GM12878 (cell line): ENCODE data around the gene ADSL. TPM values are rescaled to one million over a fixed set of nuclear protein-coding genes. Genes with fewer than 3 reads are reported as not detected.
A peak's percentile ranks its signal among the peaks of the same experiment; 100 is the strongest.

Experiments used
- ATAC-seq: fragments of 200-7000 bp; cut with Tn5 transposase; 3 replicates; pipeline ENCODE4 v1.9.1; 2020; ENCODE audit warnings: mild to moderate bottlenecking, moderate library complexity
- BruUV-seq: library from RNA; stranded (reverse); fragments of 400-500 nt; replicated peaks from 2 replicates; lab custom pipeline; 2021; lab: Mats Ljungman, UMichigan
- CTCF ChIA-PET: fragments of 300-600 bp; sonication (Branson Sonifier 250); formaldehyde crosslinking; extraction: SDS; loops from one replicate; lab custom pipeline; 2021; ENCODE audit warnings: inconsistent platforms; lab: Yijun Ruan, JAX
- POLR2A ChIA-PET: fragments of 350-600 bp; formaldehyde crosslinking; extraction: SDS; loops from one replicate; lab custom pipeline; 2021; ENCODE audit warnings: inconsistent platforms; lab: Charles Lee
- RAD21 ChIA-PET: fragments of 300-600 bp; sonication (Branson Sonifier 250); formaldehyde crosslinking; loops from one replicate; lab custom pipeline; 2023; ENCODE audit warnings: antibody characterized with exemption; ENCODE audit not compliant: unreplicated experiment; lab: Charles Lee
- SMC1A ChIA-PET: fragments of 300-600 bp; sonication (Branson Sonifier 250); formaldehyde crosslinking; loops from one replicate; lab custom pipeline; 2023; ENCODE audit not compliant: unreplicated experiment, uncharacterized antibody; lab: Charles Lee
- DNase-seq: peaks from one replicate; pipeline ENCODE4 v3.0.0-alpha.2; 2011; ENCODE audit warnings: low read depth, low spot score
- FAIRE-seq: peaks from 3 replicates; lab custom pipeline; 2011; peaks lifted over from hg19 to GRCh38; lab: Jason Lieb, UNC
- H2AFZ ChIP-seq: 2 replicates; pipeline ENCODE4 v1.6.0; 2011; ENCODE audit warnings: low read depth, low read length, control low read depth; ENCODE audit not compliant: control insufficient read depth
- H3K27ac ChIP-seq: 2 replicates; pipeline ENCODE4 v1.5.1; 2011; ENCODE audit warnings: control low read depth; ENCODE audit not compliant: control insufficient read depth, insufficient read depth
- H3K27me3 ChIP-seq, 2 experiments: replicated peaks in 1 of 2; 2 replicates each; pipeline versions ENCODE4 v1.6.0 to v1.6.1; 2011; ENCODE audit warnings: low read length in 1 of 2; ENCODE audit not compliant: control insufficient read depth in 2 of 2, insufficient read depth in 2 of 2
- H3K36me3 ChIP-seq, 2 experiments: 2 replicates each; pipeline ENCODE4 v1.5.1; 2011; ENCODE audit warnings: low read length in 1 of 2; ENCODE audit not compliant: control insufficient read depth in 2 of 2, insufficient read depth in 2 of 2
- H3K4me1 ChIP-seq: 2 replicates; pipeline ENCODE4 v1.6.1; 2011; ENCODE audit warnings: mild to moderate bottlenecking, low read length, moderate library complexity, mixed read lengths; ENCODE audit not compliant: control insufficient read depth, insufficient read depth
- H3K4me2 ChIP-seq: 2 replicates; pipeline ENCODE4 v1.6.0; 2011; ENCODE audit warnings: control low read depth; ENCODE audit not compliant: control insufficient read depth, insufficient read depth
- H3K4me3 ChIP-seq: fragments of 200-600 bp; sonication (generic); 2 replicates; pipeline ENCODE4 v1.5.1; 2016
- H3K79me2 ChIP-seq: 2 replicates; pipeline ENCODE4 v1.6.0; 2011; ENCODE audit warnings: low read length; ENCODE audit not compliant: control insufficient read depth, insufficient read depth
- H3K9ac ChIP-seq: 2 replicates; pipeline ENCODE4 v1.8.0; 2011; ENCODE audit warnings: low read length, control low read depth, mixed read lengths; ENCODE audit not compliant: control insufficient read depth, insufficient read depth
- H3K9me3 ChIP-seq: replicated peaks from 3 replicates; pipeline ENCODE4 v1.5.1; 2011; ENCODE audit warnings: mild to moderate bottlenecking, low read length; ENCODE audit not compliant: control insufficient read depth, insufficient read depth
- H4K20me1 ChIP-seq: 2 replicates; pipeline ENCODE4 v1.6.0; 2011; ENCODE audit not compliant: control insufficient read depth, insufficient read depth
- ASH2L ChIP-seq: fragments of 300-600, 200-600 bp; sonication (generic); IDR thresholded peaks from 2 replicates; pipeline ENCODE4 v1.6.1; 2017; ENCODE audit warnings: low read depth, mild to moderate bottlenecking, borderline replicate concordance
- ATF2 ChIP-seq: IDR thresholded peaks from 2 replicates; pipeline ENCODE4 v1.6.1; 2012; ENCODE audit warnings: low read length, inconsistent platforms
- CHD4 ChIP-seq: fragments of 200-600 bp; sonication (generic); IDR thresholded peaks from 2 replicates; pipeline ENCODE4 v1.6.1; 2016; ENCODE audit warnings: mild to moderate bottlenecking
- CREB1 ChIP-seq: IDR thresholded peaks from 2 replicates; pipeline ENCODE4 v1.6.1; 2012; ENCODE audit warnings: low read depth, mild to moderate bottlenecking, inconsistent platforms
- ELK1 ChIP-seq: IDR thresholded peaks from 2 replicates; pipeline ENCODE4 v1.6.1; 2012; ENCODE audit warnings: low read depth, low read length, improper control_type of control experiment
- FOS ChIP-seq: IDR thresholded peaks from 3 replicates; pipeline ENCODE4 v1.6.1; 2011; ENCODE audit warnings: borderline replicate concordance; ENCODE audit not compliant: insufficient read length; ENCODE audit errors: extremely low read depth
- HDAC6 ChIP-seq: fragments of 200-600 bp; sonication (generic); IDR thresholded peaks from one replicate; pipeline ENCODE4 v1.8.0; 2017; ENCODE audit warnings: antibody characterized with exemption; ENCODE audit not compliant: unreplicated experiment
- HSF1 ChIP-seq: fragments of 150-350 bp; IDR thresholded peaks from 2 replicates; pipeline ENCODE4 v1.6.1; 2014; ENCODE audit warnings: mild to moderate bottlenecking, low read depth, low read length
- IKZF1 ChIP-seq: fragments of 450-650 bp; conservative IDR thresholded peaks from 2 replicates; pipeline ENCODE4 v1.6.1; 2017; ENCODE audit warnings: antibody characterized with exemption, mild to moderate bottlenecking
- IRF3 ChIP-seq: fragments of 450-650 bp; IDR thresholded peaks from 2 replicates; pipeline ENCODE4 v1.6.1; 2014; ENCODE audit warnings: mild to moderate bottlenecking
- MEF2A ChIP-seq: IDR thresholded peaks from 2 replicates; pipeline ENCODE4 v1.6.1; 2011; ENCODE audit warnings: low read depth, mild to moderate bottlenecking, low read length, moderate library complexity; ENCODE audit not compliant: insufficient read depth
- PAX5 ChIP-seq: IDR thresholded peaks from 2 replicates; pipeline ENCODE4 v1.6.1; 2011; ENCODE audit warnings: low read depth, low read length, borderline replicate concordance
- RUNX3 ChIP-seq: IDR thresholded peaks from 2 replicates; pipeline ENCODE4 v1.6.1; 2012; ENCODE audit warnings: low read length, inconsistent platforms
- SREBF2 ChIP-seq: IDR thresholded peaks from 2 replicates; pipeline ENCODE4 v1.6.1; 2012; ENCODE audit warnings: mild to moderate bottlenecking, low read length
- SRF ChIP-seq, 2 experiments: IDR thresholded peaks; 2 replicates each; pipeline ENCODE4 v1.6.1; 2011; ENCODE audit warnings: low read depth in 2 of 2, low read length in 2 of 2, mild to moderate bottlenecking in 1 of 2, moderate library complexity in 1 of 2
- STAT1 ChIP-seq: fragments of 450-650 bp; conservative IDR thresholded peaks from 2 replicates; pipeline ENCODE4 v1.6.1; 2014; ENCODE audit warnings: antibody characterized with exemption, mild to moderate bottlenecking
- WGBS: methylation state at CpG from one replicate; pipeline ENCODE4 v1.1.6; 2016; ENCODE audit warnings: low lambda C conversion rate; ENCODE audit not compliant: insufficient replicate concordance, insufficient coverage; ENCODE audit errors: missing lambda C conversion rate; 5-methylcytosine and 5-hydroxymethylcytosine counted together
- in situ Hi-C: fragments of 300-500 bp; cut with MboI; formaldehyde crosslinking; loops from 9 replicates; pipeline ENCODE4 v1.14.3; 2018; ENCODE audit warnings: mixed read lengths
- intact Hi-C: fragments of 100-400 bp; cut with micrococcal nuclease; formaldehyde crosslinking; loops from one replicate; pipeline ENCODE4 v1.14.2; 2022; ENCODE audit not compliant: unreplicated experiment
- polyA plus RNA-seq, 11 experiments: library from polyadenylated mRNA; depleted of rRNA in 4 of 11; unstranded in 6 of 11; stranded (reverse) in 5 of 11; fragments of >200 nt; fragmentation: Nextera tagmentation in 4 of 11; fragmentation: Illumina TruSeq in 1 of 11; extraction: Ambion mirVana in 4 of 11; extraction: Trizol in 1 of 11; gene quantifications; 1 replicate in 1 of 11; 2 replicates in 10 of 11; pipeline versions ENCODE4 v1.2.1 to v1.2.3, GENCODE V29; 2011 to 2016; ENCODE audit warnings: inconsistent platforms in 2 of 11, missing spikeins in 2 of 11, low read depth in 1 of 11
- total RNA-seq, 4 experiments: library from RNA; depleted of rRNA in 3 of 4; stranded (reverse); fragments of >200 nt in 3 of 4; fragmentation: Illumina TruSeq in 1 of 4; extraction: Trizol in 1 of 4; gene quantifications; 2 replicates each; pipeline versions ENCODE4 v1.2.1 to v1.2.3, GENCODE V29; 2013 to 2021

Gene ADSL
- total and polyA plus RNA-seq, 10 of the 15 experiments (the other 5 are each of a cell fraction or from before 2014, with no cell fraction given): 126 to 313 (median 143) TPM

- TF ChIP-seq ASH2L (no peak), HDAC6 (no peak)
- TF ChIP-seq, all 136 proteins: peak for 0
These were observed 22.6 kb upstream of the ADSL start (continued) for GRCh38 chr22:40323681-40324171.

GRCh38 chr22:40324468-40325305, 21.6 kb upstream of the ADSL start:
- no TSS peak for BruUV-seq
- H3K4me3 ChIP-seq: no peak overlapping the region
- ChIA-PET CTCF (interaction anchor here (0.9 to 1.3 kb wide), 3 partner anchors 10 to 24 kb away, joined by 3 to 4 read pairs (median 4); no protein-coding TSS in a partner anchor), RAD21 (no interaction called here), POLR2A (no interaction called here), SMC1A (interaction anchor here (1.8 kb wide), 1 partner anchor 22 kb away, joined by 4 read pairs; the partner anchor contains the start of gene ADSL)
- H3K4me2 ChIP-seq: no peak overlapping the region
- peaks cover 6 to 9% of the 10 kb centered on the region in 2 experiments for H3K36me3 ChIP-seq
- no peak overlapping the region for H3K9ac ChIP-seq
- 78% methylated on average over 19 of the region's 19 CpGs for WGBS
- H3K79me2 ChIP-seq: no peaks in the 10 kb centered on the region
- H3K4me1 ChIP-seq: no peaks in the 10 kb centered on the region
- in situ Hi-C loops (no loop called here), intact Hi-C loops (no loop called here)
- H3K27ac ChIP-seq: no peak overlapping the region
- H3K9me3 ChIP-seq: no peaks in the 10 kb centered on the region
- no peak overlapping the region for H2AFZ ChIP-seq
- DNase-seq (no peak), ATAC-seq (peak; percentile 30; the same call in 1 of the 3 replicates), FAIRE-seq (peak; percentile 83)
- no peak for TF ChIP-seq CREB1
- TF ChIP-seq FOS: no peak
- no peak for TF ChIP-seq MEF2A
- TF ChIP-seq SRF (IDR thresholded peaks at IDR 0.05; ENCODE audit: low read depth in 2 of 2, low read length in 2 of 2): no peak
- no peak for TF ChIP-seq HSF1
- TF ChIP-seq ATF2: no peak
- no peak for TF ChIP-seq SREBF2
- no peak for TF ChIP-seq STAT1
- no peak for TF ChIP-seq IRF3
- TF ChIP-seq PAX5: no peak
- no peak for TF ChIP-seq ASH2L
- no peak for TF ChIP-seq CHD4
- TF ChIP-seq IKZF1: no peak
- TF ChIP-seq RUNX3: no peak
- TF ChIP-seq ELK1: no peak
- no peaks in the 10 kb centered on the region for H3K27me3 ChIP-seq
- H4K20me1 ChIP-seq: no peaks in the 10 kb centered on the region
